HepG2 (cell line): ENCODE measurements around the gene COL25A1. TPM values are rescaled to one million over a fixed set of nuclear protein-coding genes. Genes with fewer than 3 reads are reported as not detected.

Experiments used
- ATAC-seq: fragments of 200-7000 bp; cut with Tn5 transposase; 3 replicates; pipeline ENCODE4 v1.9.1; 2020; ENCODE audit warnings: mild to moderate bottlenecking, moderate library complexity
- BruUV-seq: library from RNA; stranded (reverse); fragments of 400-500 nt; replicated peaks from 2 replicates; lab custom pipeline; 2021; lab: Mats Ljungman, UMichigan
- CTCF ChIA-PET: fragments of 300-600 bp; formaldehyde crosslinking; extraction: SDS; loops from one replicate; lab custom pipeline; 2021; ENCODE audit warnings: low total read pairs, inconsistent platforms, low intra/inter-chr PET ratio; lab: Yijun Ruan, JAX
- POLR2A ChIA-PET: fragments of 350-600 bp; sonication (Branson Sonifier 250); formaldehyde crosslinking; loops from one replicate; lab custom pipeline; 2020; ENCODE audit warnings: antibody characterized with exemption, inconsistent platforms; lab: Yijun Ruan, JAX
- DNase-seq: peaks from one replicate; pipeline ENCODE4 v3.0.0-alpha.2; 2015; ENCODE audit warnings: low spot score
- FAIRE-seq: peaks from 3 replicates; lab custom pipeline; 2011; peaks lifted over from hg19 to GRCh38; lab: Jason Lieb, UNC
- H2AFZ ChIP-seq: one replicate; pipeline ENCODE4 v1.6.1; 2011; ENCODE audit warnings: low read length, inconsistent platforms
- H3K27ac ChIP-seq: fragments of 300-600 bp; 3 replicates; pipeline ENCODE4 v1.8.0; 2011; ENCODE audit warnings: mixed run types, mild to moderate bottlenecking, mixed read lengths, low read length, inconsistent platforms; ENCODE audit not compliant: insufficient read depth; ENCODE audit errors: extremely low read length
- H3K27me3 ChIP-seq, 2 experiments: fragments of 200-600 bp in 1 of 2; 2 replicates in 1 of 2; 3 replicates in 1 of 2; pipeline versions ENCODE4 v1.6.0 to v1.8.0; 2011; ENCODE audit warnings: low read length in 2 of 2, mild to moderate bottlenecking in 2 of 2, moderate library complexity in 2 of 2, inconsistent platforms in 1 of 2; ENCODE audit not compliant: insufficient read depth in 2 of 2, control insufficient read depth in 1 of 2
- H3K36me3 ChIP-seq, 2 experiments: fragments of 200-600 bp in 1 of 2; replicated peaks in 1 of 2; 2 replicates in 1 of 2; 3 replicates in 1 of 2; pipeline versions ENCODE4 v1.5.1 to v1.8.0; 2011; ENCODE audit warnings: low read length in 2 of 2, inconsistent platforms in 1 of 2; ENCODE audit not compliant: insufficient read depth in 2 of 2, control insufficient read depth in 1 of 2
- H3K4me1 ChIP-seq: 2 replicates; pipeline ENCODE4 v1.5.1; 2012; ENCODE audit warnings: low read length, inconsistent platforms; ENCODE audit not compliant: insufficient read depth
- H3K4me2 ChIP-seq: 2 replicates; pipeline ENCODE4 v1.6.0; 2011; ENCODE audit warnings: low read depth, low read length, inconsistent platforms
- H3K4me3 ChIP-seq, 3 experiments: fragments of 200-600 bp in 1 of 3; sonication (generic), shearing (Covaris generic) in 1 of 3; replicated peaks in 1 of 3; 2 replicates each; pipeline ENCODE4 v1.5.1; 2011 to 2016; ENCODE audit warnings: low read length in 3 of 3, inconsistent platforms in 2 of 3, low read depth in 2 of 3, mild to moderate bottlenecking in 2 of 3, control low read depth in 1 of 3, mixed read lengths in 1 of 3; ENCODE audit not compliant: insufficient read depth in 1 of 3
- H3K79me2 ChIP-seq: one replicate; pipeline ENCODE4 v1.6.1; 2011; ENCODE audit warnings: low read length, inconsistent platforms; ENCODE audit not compliant: insufficient read depth
- H3K9ac ChIP-seq: 2 replicates; pipeline ENCODE4 v1.6.0; 2011; ENCODE audit warnings: mild to moderate bottlenecking, low read depth, low read length, inconsistent platforms; ENCODE audit not compliant: insufficient read depth
- H3K9me3 ChIP-seq: 2 replicates; pipeline ENCODE4 v1.5.1; 2012; ENCODE audit warnings: mild to moderate bottlenecking, low read length
- H4K20me1 ChIP-seq: 2 replicates; pipeline ENCODE4 v1.6.0; 2011; ENCODE audit warnings: inconsistent platforms, mild to moderate bottlenecking, low read length, moderate library complexity; ENCODE audit not compliant: insufficient read depth
- AGO2 ChIP-seq: fragments of 200-400 bp; formaldehyde crosslinking; optimal IDR thresholded peaks from 2 replicates; pipeline ENCODE3; 2017; ENCODE audit warnings: mild to moderate bottlenecking, low read depth, low read length, moderate library complexity
- HIVEP1 ChIP-seq: sonication (generic); formaldehyde crosslinking; IDR thresholded peaks from 2 replicates; pipeline ENCODE4 v1.4.0; 2020; ENCODE audit warnings: mild to moderate bottlenecking, missing genetic modification reagents
- HNF4G ChIP-seq, 2 experiments: sonication (generic) in 1 of 2; formaldehyde crosslinking in 1 of 2; IDR thresholded peaks; 2 replicates each; pipeline versions ENCODE4 v1.4.0 to v1.6.1; 2011 to 2020; ENCODE audit warnings: borderline replicate concordance in 2 of 2, low read depth in 2 of 2, mild to moderate bottlenecking in 2 of 2, low read length in 1 of 2, missing genetic modification reagents in 1 of 2, moderate library complexity in 1 of 2
- KDM4B ChIP-seq: sonication (generic); formaldehyde crosslinking; IDR thresholded peaks from 2 replicates; pipeline ENCODE4 v1.4.0; 2020; ENCODE audit warnings: missing genetic modification reagents
- MIER2 ChIP-seq: IDR thresholded peaks from 2 replicates; pipeline ENCODE4 v1.6.1; 2016; ENCODE audit warnings: missing biosample characterization, missing genetic modification reagents
- MTA1 ChIP-seq: sonication (generic); formaldehyde crosslinking; IDR thresholded peaks from 2 replicates; pipeline ENCODE4 v1.4.0; 2020; ENCODE audit warnings: missing genetic modification reagents, mild to moderate bottlenecking, borderline replicate concordance
- NR2F6 ChIP-seq, 2 experiments: IDR thresholded peaks; 2 replicates each; pipeline ENCODE4 v1.6.1; 2016; ENCODE audit warnings: antibody characterized with exemption in 1 of 2, mild to moderate bottlenecking in 1 of 2
- SMAD9 ChIP-seq: sonication (generic); formaldehyde crosslinking; IDR thresholded peaks from 2 replicates; pipeline ENCODE4 v1.5.1; 2020; ENCODE audit warnings: mild to moderate bottlenecking, missing genetic modification reagents
- ZFP1 ChIP-seq: IDR thresholded peaks from 2 replicates; pipeline ENCODE4 v1.6.1; 2016
- ZNF207 ChIP-seq: fragments of 450-650 bp; IDR thresholded peaks from 2 replicates; pipeline ENCODE4 v1.6.1; 2016; ENCODE audit warnings: antibody characterized with exemption, borderline replicate concordance
- ZNF326 ChIP-seq: sonication (generic); formaldehyde crosslinking; IDR thresholded peaks from 2 replicates; pipeline ENCODE4 v1.4.0; 2020; ENCODE audit warnings: missing genetic modification reagents, borderline replicate concordance
- ZNF530 ChIP-seq: sonication (generic); formaldehyde crosslinking; IDR thresholded peaks from 2 replicates; pipeline ENCODE4 v1.5.0; 2020; ENCODE audit warnings: low read depth, mild to moderate bottlenecking, missing genetic modification reagents
- ZNF766 ChIP-seq: sonication (generic); formaldehyde crosslinking; IDR thresholded peaks from 2 replicates; pipeline ENCODE4 v1.5.0; 2020; ENCODE audit warnings: missing genetic modification reagents, borderline replicate concordance
- WGBS: methylation state at CpG from one replicate; pipeline ENCODE4 v1.1.6; 2017; ENCODE audit warnings: low lambda C conversion rate; 5-methylcytosine and 5-hydroxymethylcytosine counted together
- in situ Hi-C: cut with HindIII; loops from 2 replicates; pipeline ENCODE4 v1.10.0; 2017; ENCODE audit warnings: low pct_unique_long_range_greater_than_20kb; ENCODE audit not compliant: extremely low pct_ligation_motif_present
- intact Hi-C: fragments of 100-400 bp; cut with micrococcal nuclease; formaldehyde crosslinking; loops from one replicate; pipeline ENCODE4 v1.10.0; 2022; ENCODE audit not compliant: unreplicated experiment
- polyA plus RNA-seq, 8 experiments: library from polyadenylated mRNA; depleted of rRNA in 3 of 8; stranded (reverse) in 7 of 8; unstranded in 1 of 8; fragments of >200 nt; fragmentation: Illumina TruSeq in 4 of 8; extraction: Trizol in 4 of 8; gene quantifications; 2 replicates each; pipeline versions ENCODE4 v1.2.1 to v1.2.3, GENCODE V29; 2011 to 2016; ENCODE audit warnings: low read depth in 4 of 8, missing spikeins in 1 of 8, mixed read lengths in 1 of 8; ENCODE audit not compliant: insufficient read depth in 1 of 8
- total RNA-seq, 5 experiments: library from RNA; depleted of rRNA; stranded (reverse); fragments of >200 nt; fragmentation: Illumina TruSeq; extraction: Trizol; gene quantifications; 2 replicates each; pipeline ENCODE4 v1.2.3, GENCODE V29; 2016; ENCODE audit warnings: low read depth in 1 of 5
- TF ChIP-seq, protein P1 (sequence below): sonication (generic); formaldehyde crosslinking; IDR thresholded peaks from 2 replicates; pipeline ENCODE4 v1.4.0; 2020; ENCODE audit warnings: mild to moderate bottlenecking, low read depth, missing genetic modification reagents

COL25A1 gene
- total and polyA plus RNA-seq, 2 of the 13 experiments (the other 11 are each of a cell fraction or from before 2014, with no cell fraction given): not detected

DNA sequence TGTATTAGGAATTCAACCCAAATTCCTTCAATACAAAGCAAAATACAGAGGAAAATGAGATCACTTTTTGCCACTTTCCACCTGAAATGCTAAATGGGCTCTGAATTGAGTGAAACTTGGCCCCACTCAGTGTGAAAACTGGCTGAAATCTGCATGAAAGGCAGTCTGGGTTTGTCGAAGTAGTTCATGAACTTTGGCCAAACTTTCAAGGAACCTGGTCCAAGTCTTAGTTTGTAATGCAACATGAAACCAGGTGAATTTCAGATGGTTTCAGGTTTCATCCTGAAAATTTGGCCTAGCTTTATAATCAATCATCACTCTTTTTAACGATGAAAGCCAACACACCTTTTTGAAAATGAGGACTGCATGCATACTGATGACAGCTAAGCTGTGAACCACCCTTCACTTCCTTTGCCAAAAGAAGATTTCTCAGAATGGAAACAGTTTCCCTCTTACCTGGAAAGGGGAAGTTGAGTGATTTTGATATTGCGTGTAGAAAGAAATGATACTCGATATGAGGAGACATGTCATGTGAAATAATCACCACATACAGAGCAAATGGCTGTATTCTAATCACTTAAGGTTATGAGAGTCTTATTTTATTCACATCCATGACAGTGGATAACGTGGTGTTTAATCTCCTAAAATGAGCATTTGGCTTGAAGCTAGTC lies 329.7 kb downstream of the COL25A1 start:
- POLR2A ChIA-PET: no interaction called here
- H3K27me3 ChIP-seq: no peaks in the 10 kb centered on the region
- BruUV-seq: no TSS peak
- no peak overlapping the region for H3K4me2 ChIP-seq
- CTCF ChIA-PET: no interaction called here
- no peaks in the 10 kb centered on the region for H3K36me3 ChIP-seq
- no peak for DNase-seq
- no peak overlapping the region for H3K4me3 ChIP-seq
- no peaks in the 10 kb centered on the region for H4K20me1 ChIP-seq
- intact Hi-C loops: no loop called here
- no peaks in the 10 kb centered on the region for H3K79me2 ChIP-seq
- no peak for TF ChIP-seq ZNF326 (CRISPR knock-in tag)
- TF ChIP-seq, protein P1, sequence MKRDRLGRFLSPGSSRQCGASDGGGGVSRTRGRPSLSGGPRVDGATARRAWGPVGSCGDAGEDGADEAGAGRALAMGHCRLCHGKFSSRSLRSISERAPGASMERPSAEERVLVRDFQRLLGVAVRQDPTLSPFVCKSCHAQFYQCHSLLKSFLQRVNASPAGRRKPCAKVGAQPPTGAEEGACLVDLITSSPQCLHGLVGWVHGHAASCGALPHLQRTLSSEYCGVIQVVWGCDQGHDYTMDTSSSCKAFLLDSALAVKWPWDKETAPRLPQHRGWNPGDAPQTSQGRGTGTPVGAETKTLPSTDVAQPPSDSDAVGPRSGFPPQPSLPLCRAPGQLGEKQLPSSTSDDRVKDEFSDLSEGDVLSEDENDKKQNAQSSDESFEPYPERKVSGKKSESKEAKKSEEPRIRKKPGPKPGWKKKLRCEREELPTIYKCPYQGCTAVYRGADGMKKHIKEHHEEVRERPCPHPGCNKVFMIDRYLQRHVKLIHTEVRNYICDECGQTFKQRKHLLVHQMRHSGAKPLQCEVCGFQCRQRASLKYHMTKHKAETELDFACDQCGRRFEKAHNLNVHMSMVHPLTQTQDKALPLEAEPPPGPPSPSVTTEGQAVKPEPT (CRISPR knock-in tag): no peak
- no peak for TF ChIP-seq NR2F6 (IDR thresholded peaks at IDR 0.05)
- TF ChIP-seq NR2F6 (CRISPR knock-in tag; IDR thresholded peaks at IDR 0.05): no peak
- TF ChIP-seq ZNF207: no peak
- TF ChIP-seq MIER2 (CRISPR knock-in tag): no peak
- TF ChIP-seq, all 625 proteins: peak for 0
- Histone ChIP-seq H3K4me1 (no peaks in the 10 kb centered on the region), H3K9ac (no peak overlapping the region), H3K9me3 (no peaks in the 10 kb centered on the region), H3K27ac (no peak overlapping the region), H2AFZ (no peak overlapping the region)
- WGBS: under 1% methylated on average over 5 of the region's 5 CpGs
- ATAC-seq (no peak), FAIRE-seq (no peak)
- in situ Hi-C loops: no loop called here

DNA sequence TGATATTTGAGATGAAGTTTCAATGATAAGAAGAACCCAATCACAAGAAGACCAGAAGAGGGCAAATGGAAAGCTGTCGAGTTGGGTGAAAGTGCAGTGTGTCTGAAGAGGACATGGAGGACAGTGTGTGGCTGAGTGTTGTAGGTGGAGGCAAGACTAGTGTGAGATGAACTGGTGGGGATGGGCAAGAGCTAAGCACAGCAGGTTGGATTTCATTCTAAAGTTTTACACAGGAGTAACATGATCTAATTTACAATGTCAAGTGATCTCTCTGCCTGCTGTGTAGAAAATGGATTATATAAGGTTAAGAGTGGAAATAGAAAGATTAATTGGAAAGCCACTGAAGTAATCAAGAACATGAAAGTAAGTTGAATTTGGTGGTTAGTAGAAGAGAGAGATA lies 331.0 kb downstream of the COL25A1 start:
- Histone ChIP-seq H3K9me3 (no peaks in the 10 kb centered on the region), H4K20me1 (no peaks in the 10 kb centered on the region), H3K79me2 (no peaks in the 10 kb centered on the region), H3K36me3 (no peaks in the 10 kb centered on the region), H3K4me3 (no peak overlapping the region), H3K4me2 (no peak overlapping the region), H3K27me3 (no peaks in the 10 kb centered on the region), H3K9ac (no peak overlapping the region), H3K4me1 (no peaks in the 10 kb centered on the region), H2AFZ (no peak overlapping the region), H3K27ac (no peak overlapping the region)
- POLR2A ChIA-PET: no interaction called here
- 0% methylated on average over 1 of the region's 1 CpG for WGBS
- FAIRE-seq: no peak
- ATAC-seq: no peak
- BruUV-seq: no TSS peak
- in situ Hi-C loops (no loop called here), intact Hi-C loops (no loop called here)
- CTCF ChIA-PET: no interaction called here
- no peak for DNase-seq
- TF ChIP-seq ZFP1 (CRISPR knock-in tag): no peak
- TF ChIP-seq KDM4B (CRISPR knock-in tag): no peak
- TF ChIP-seq ZNF530 (CRISPR knock-in tag): no peak
- no peak for TF ChIP-seq AGO2
- TF ChIP-seq HNF4G (IDR thresholded peaks at IDR 0.05; ENCODE audit: borderline replicate concordance, low read depth, low read length): no peak
- TF ChIP-seq HNF4G (CRISPR knock-in tag; IDR thresholded peaks at IDR 0.05; ENCODE audit: borderline replicate concordance, low read depth): no peak
- TF ChIP-seq MTA1 (CRISPR knock-in tag): no peak
- no peak for TF ChIP-seq HIVEP1 (CRISPR knock-in tag)
- no peak for TF ChIP-seq SMAD9 (CRISPR knock-in tag)
- no peak for TF ChIP-seq ZNF766
